HG03108 (cell line): ENCODE results near the gene RFC5.
"Not testable (repeated sequence)": the region's sequence is repeated elsewhere in the genome, so short reads cannot be mapped to it uniquely, and the experiment has no call there.

Experiments used
- ATAC-seq: cut with Tn5 transposase; IDR thresholded peaks from one replicate; pipeline ENCODE4 v1.9.1; 2021; ENCODE audit warnings: moderate library complexity; ENCODE audit not compliant: unreplicated experiment

The RFC5 gene

GRCh38 chr12:118015306-118015705 is 1.2 kb upstream of the RFC5 start:
- no peak for ATAC-seq

GRCh38 chr12:118015944-118016343 is 559 bp upstream of the RFC5 start:
- no peak for ATAC-seq

- no peak for ATAC-seq
Observed at GRCh38 chr12:118017926-118018325, 1.4 kb downstream of the RFC5 start.

GRCh38 chr12:118020036-118020435 is 3.5 kb downstream of the RFC5 start:
- no peak for ATAC-seq

GRCh38 chr12:118022097-118022727 is 5.7 kb downstream of the RFC5 start:
- ATAC-seq = not testable (repeated sequence)

- no peak for ATAC-seq
Observed at GRCh38 chr12:118022728-118023109, 6.2 kb downstream of the RFC5 start.

- ATAC-seq = no peak
Observed at GRCh38 chr12:118023301-118023860, 6.9 kb downstream of the RFC5 start.

- no peak for ATAC-seq
Observed at GRCh38 chr12:118025168-118025567, 8.7 kb downstream of the RFC5 start.

GRCh38 chr12:118029166-118029565 is 12.7 kb downstream of the RFC5 start:
- ATAC-seq = no peak

GRCh38 chr12:118032188-118032587 is 15.7 kb downstream of the RFC5 start:
- ATAC-seq = no peak

- no peak for ATAC-seq
Observed at GRCh38 chr12:118033323-118033722, 16.8 kb downstream of the RFC5 start.

GRCh38 chr12:118033902-118034301 is 17.4 kb downstream of the RFC5 start:
- no peak for ATAC-seq

GRCh38 chr12:118034429-118035189 is 18.1 kb downstream of the RFC5 start:
- ATAC-seq = no peak

- ATAC-seq = peak; percentile 71
Observed at GRCh38 chr12:118035190-118036041, 18.9 kb downstream of the RFC5 start.

GRCh38 chr12:118036672-118037411 is 20.3 kb downstream of the RFC5 start:
- no peak for ATAC-seq

GRCh38 chr12:118038137-118038536 is 21.6 kb downstream of the RFC5 start:
- ATAC-seq = no peak

- no peak for ATAC-seq
Observed at GRCh38 chr12:118042091-118042490, 25.6 kb downstream of the RFC5 start.

- ATAC-seq = no peak
Observed at GRCh38 chr12:118044075-118044474, 27.6 kb downstream of the RFC5 start.

GRCh38 chr12:118044577-118044976 is 28.1 kb downstream of the RFC5 start:
- ATAC-seq = no peak

GRCh38 chr12:118046430-118046829 is 29.9 kb downstream of the RFC5 start:
- ATAC-seq = no peak
